ENCODE measurements around the gene ASXL3.

The ASXL3 gene

GRCh38 chr18:33669589-33669988 lies 91.6 kb downstream of the ASXL3 start:
- no peak for TF ChIP-seq CTCF (IDR thresholded peaks at IDR 0.05)
- Histone ChIP-seq H3K36me3 (no peaks in the 10 kb centered on the region), H3K9me3 (no peaks in the 10 kb centered on the region), H3K4me1 (ENCODE audit: control insufficient read depth in 1 of 2, insufficient read depth in 1 of 2, low read depth in 1 of 2, low read length in 1 of 2) (no peaks in the 10 kb centered on the region), H3K27ac (no peak overlapping the region), H3K27me3 (no peaks in the 10 kb centered on the region), H3K4me3 (ENCODE audit: low read depth in 1 of 2, low read length in 1 of 2) (no peak overlapping the region)

- no peak overlapping the region for H3K27ac ChIP-seq
- H3K36me3 ChIP-seq = no peaks in the 10 kb centered on the region
- no peaks in the 10 kb centered on the region for H3K27me3 ChIP-seq
- no peaks in the 10 kb centered on the region for H3K9me3 ChIP-seq
- H3K4me1 ChIP-seq (ENCODE audit: control insufficient read depth in 1 of 2, insufficient read depth in 1 of 2, low read depth in 1 of 2, low read length in 1 of 2) = no peaks in the 10 kb centered on the region
- no peak overlapping the region for H3K4me3 ChIP-seq (ENCODE audit: low read depth in 1 of 2, low read length in 1 of 2)
- TF ChIP-seq CTCF (IDR thresholded peaks at IDR 0.05) = no peak
Observed at GRCh38 chr18:33670029-33670428, 92.0 kb downstream of the ASXL3 start.

GRCh38 chr18:33673689-33674088 lies 95.7 kb downstream of the ASXL3 start:
- Histone ChIP-seq H3K36me3 (no peaks in the 10 kb centered on the region), H3K27ac (no peak overlapping the region), H3K27me3 (no peaks in the 10 kb centered on the region), H3K9me3 (no peaks in the 10 kb centered on the region), H3K4me1 (ENCODE audit: control insufficient read depth in 1 of 2, insufficient read depth in 1 of 2, low read depth in 1 of 2, low read length in 1 of 2) (no peaks in the 10 kb centered on the region), H3K4me3 (ENCODE audit: low read depth in 1 of 2, low read length in 1 of 2) (no peak overlapping the region)
- no peak for TF ChIP-seq CTCF (IDR thresholded peaks at IDR 0.05)

GRCh38 chr18:33676593-33676992 lies 98.6 kb downstream of the ASXL3 start:
- Histone ChIP-seq H3K36me3 (no peaks in the 10 kb centered on the region), H3K4me3 (ENCODE audit: low read depth in 1 of 2, low read length in 1 of 2) (no peak overlapping the region), H3K4me1 (ENCODE audit: control insufficient read depth in 1 of 2, insufficient read depth in 1 of 2, low read depth in 1 of 2, low read length in 1 of 2) (no peaks in the 10 kb centered on the region), H3K9me3 (no peaks in the 10 kb centered on the region), H3K27me3 (no peaks in the 10 kb centered on the region), H3K27ac (no peak overlapping the region)
- TF ChIP-seq CTCF (IDR thresholded peaks at IDR 0.05) = no peak

GRCh38 chr18:33677891-33678290 lies 99.9 kb downstream of the ASXL3 start:
- Histone ChIP-seq H3K9me3 (no peaks in the 10 kb centered on the region), H3K4me1 (ENCODE audit: control insufficient read depth in 1 of 2, insufficient read depth in 1 of 2, low read depth in 1 of 2, low read length in 1 of 2) (no peaks in the 10 kb centered on the region), H3K27me3 (no peaks in the 10 kb centered on the region)

More at GRCh38 chr18:33677891-33678290, 99.9 kb downstream of the ASXL3 start:
- Histone ChIP-seq H3K27ac (no peak overlapping the region), H3K36me3 (no peaks in the 10 kb centered on the region), H3K4me3 (ENCODE audit: low read depth in 1 of 2, low read length in 1 of 2) (no peak overlapping the region)
- no peak for TF ChIP-seq CTCF (IDR thresholded peaks at IDR 0.05)

Measured in neutrophil (primary cell).